Keratinocyte (primary cell): Measurements from ENCODE around the gene CDX1. TPM values are rescaled to one million over a fixed set of nuclear protein-coding genes. Genes with fewer than 3 reads are reported as not detected.

Experiments
- DNase-seq: peaks from one replicate; pipeline ENCODE4 v3.0.0-alpha.2; 2011; ENCODE audit warnings: low read depth, missing footprints, low spot score
- FAIRE-seq: peaks from 2 replicates; lab custom pipeline; 2011; peaks lifted over from hg19 to GRCh38; lab: Jason Lieb, UNC
- H2AFZ ChIP-seq: 2 replicates; pipeline ENCODE4 v1.6.0; 2012; ENCODE audit warnings: low read length, control low read depth, inconsistent platforms; ENCODE audit not compliant: control insufficient read depth
- H3K27ac ChIP-seq: 2 replicates; pipeline ENCODE4 v1.5.1; 2011; ENCODE audit warnings: low read length; ENCODE audit not compliant: control insufficient read depth, insufficient read depth
- H3K27me3 ChIP-seq: 3 replicates; pipeline ENCODE4 v1.6.0; 2011; ENCODE audit warnings: low read length; ENCODE audit not compliant: control insufficient read depth, insufficient read depth; ENCODE audit errors: extremely low read depth
- H3K36me3 ChIP-seq, 2 experiments: 2 replicates in 1 of 2; 3 replicates in 1 of 2; pipeline ENCODE4 v1.5.1; 2011; ENCODE audit warnings: low read length in 2 of 2, mild to moderate bottlenecking in 1 of 2; ENCODE audit not compliant: control insufficient read depth in 2 of 2, insufficient read depth in 2 of 2; ENCODE audit errors: extremely low read depth in 1 of 2
- H3K4me1 ChIP-seq: 3 replicates; pipeline ENCODE4 v1.5.1; 2011; ENCODE audit warnings: low read length; ENCODE audit not compliant: control insufficient read depth, insufficient read depth; ENCODE audit errors: extremely low read depth
- H3K4me2 ChIP-seq: 3 replicates; pipeline ENCODE4 v1.6.0; 2011; ENCODE audit warnings: low read depth, low read length; ENCODE audit not compliant: control insufficient read depth, insufficient read depth; ENCODE audit errors: extremely low read depth
- H3K4me3 ChIP-seq, 3 experiments: fragments of 200-600 bp in 1 of 3; sonication (generic) in 1 of 3; 2 replicates in 2 of 3; 3 replicates in 1 of 3; pipeline ENCODE4 v1.5.1; 2011 to 2016; ENCODE audit warnings: low read length in 3 of 3, mild to moderate bottlenecking in 3 of 3, control low read depth in 2 of 3, inconsistent platforms in 1 of 3, low read depth in 1 of 3, mixed read lengths in 1 of 3, mixed run types in 1 of 3, moderate library complexity in 1 of 3; ENCODE audit not compliant: control insufficient read depth in 2 of 3, insufficient read depth in 2 of 3; ENCODE audit errors: extremely low read depth in 1 of 3
- H3K79me2 ChIP-seq: 2 replicates; pipeline ENCODE4 v1.6.0; 2012; ENCODE audit warnings: low read length; ENCODE audit not compliant: control insufficient read depth, insufficient read depth
- H3K9ac ChIP-seq: 3 replicates; pipeline ENCODE4 v1.6.0; 2011; ENCODE audit warnings: low read length; ENCODE audit not compliant: control insufficient read depth, insufficient read depth; ENCODE audit errors: extremely low read depth
- H3K9me1 ChIP-seq: 3 replicates; pipeline ENCODE4 v1.6.0; 2011; ENCODE audit warnings: low read length; ENCODE audit not compliant: control insufficient read depth, insufficient read depth; ENCODE audit errors: extremely low read depth
- H3K9me3 ChIP-seq: 2 replicates; pipeline ENCODE4 v1.5.1; 2012; ENCODE audit warnings: low read depth, low read length; ENCODE audit not compliant: control insufficient read depth
- H4K20me1 ChIP-seq: 3 replicates; pipeline ENCODE4 v1.6.0; 2011; ENCODE audit warnings: low read length; ENCODE audit not compliant: control insufficient read depth, insufficient read depth; ENCODE audit errors: extremely low read depth
- EZH2 ChIP-seq: IDR thresholded peaks from one replicate; pipeline ENCODE4 v1.6.1; 2012; ENCODE audit warnings: inconsistent platforms, mild to moderate bottlenecking, low read length, moderate library complexity
- dilution Hi-C: fragments of 300-500 bp; cut with MboI; formaldehyde crosslinking; loops from one replicate; pipeline ENCODE4 v1.7.0; 2020; ENCODE audit warnings: low sequenced_read_pairs; ENCODE audit not compliant: extremely low pct_ligation_motif_present
- polyA plus RNA-seq, 5 experiments: library from polyadenylated mRNA; depleted of rRNA in 3 of 5; stranded (reverse) in 3 of 5; stranded (forward) in 1 of 5; unstranded in 1 of 5; fragments of >200 nt; gene quantifications; 1 replicate in 1 of 5; 2 replicates in 3 of 5; 3 replicates in 1 of 5; pipeline versions ENCODE4 v1.2.1 to v1.2.3, GENCODE V29; 2011 to 2012; ENCODE audit warnings: missing spikeins in 2 of 5, low read depth in 1 of 5, low replicate concordance in 1 of 5
- TF ChIP-seq, protein P1 (sequence below), 3 experiments: IDR thresholded peaks in 1 of 3; conservative IDR thresholded peaks in 1 of 3; optimal IDR thresholded peaks in 1 of 3; 2 replicates in 2 of 3; 3 replicates in 1 of 3; pipeline versions ENCODE3 to v1.5.1; 2011; ENCODE audit warnings: low read length in 3 of 3, mild to moderate bottlenecking in 3 of 3, moderate library complexity in 2 of 3, control low read depth in 1 of 3, inconsistent platforms in 1 of 3; ENCODE audit not compliant: insufficient read depth in 2 of 3; ENCODE audit errors: extremely low read depth in 1 of 3

The CDX1 gene
- polyA plus RNA-seq, 1 donor (not counting 4 experiments of a cell fraction or from before 2014, with no cell fraction given): not detected

DNA sequence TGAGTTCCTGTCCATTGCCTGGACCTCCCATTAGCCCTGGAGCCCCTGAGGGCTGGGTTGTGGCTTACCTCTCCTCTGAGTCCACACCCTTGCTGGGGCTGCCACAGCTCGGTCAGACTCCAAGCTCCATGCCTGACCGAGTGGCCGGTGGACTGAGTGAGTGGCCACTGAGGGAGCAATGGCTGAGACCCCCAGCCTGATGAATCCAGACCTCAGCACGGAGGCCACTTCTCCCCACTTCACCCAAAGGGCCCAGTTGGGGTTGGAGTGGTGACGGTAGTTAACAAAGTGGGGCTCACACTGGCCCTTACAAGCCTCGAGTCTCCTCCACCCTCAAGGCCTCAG, 39.7 kb upstream of the CDX1 start:
- H3K9ac ChIP-seq: no peak overlapping the region
- no peak for FAIRE-seq

DNA sequence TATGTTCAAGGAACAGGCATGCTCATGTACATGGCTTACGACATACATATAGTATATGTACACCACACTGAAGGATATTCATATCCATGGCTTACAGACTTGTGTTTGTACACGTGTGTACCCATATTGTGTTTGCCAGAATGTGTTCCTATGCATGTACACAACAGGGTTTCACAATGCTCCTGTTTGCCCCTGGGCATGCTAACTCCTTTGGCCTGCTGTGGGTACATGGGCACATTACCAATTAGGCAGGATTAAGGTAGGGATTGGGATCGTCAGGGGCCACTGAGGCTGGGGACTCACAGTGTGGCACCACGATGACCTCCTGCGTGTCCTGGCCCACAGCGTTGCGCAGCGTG, 37.1 kb upstream of the CDX1 start:
- dilution Hi-C loops: no loop called here
- Histone ChIP-seq H3K9ac (peak overlapping the region; percentile 59), H3K36me3 (no peaks in the 10 kb centered on the region), H2AFZ (peak overlapping the region; percentile 97), H3K27ac (no peak overlapping the region), H3K4me3 (no peak overlapping the region), H3K9me3 (no peaks in the 10 kb centered on the region), H3K27me3 (peaks cover 1% of the 10 kb centered on the region), H4K20me1 (no peaks in the 10 kb centered on the region), H3K4me1 (peaks cover 7% of the 10 kb centered on the region), H3K9me1 (no peaks in the 10 kb centered on the region), H3K4me2 (peak overlapping the region; percentile 86), H3K79me2 (no peaks in the 10 kb centered on the region)
- DNase-seq (no peak), FAIRE-seq (no peak)
- TF ChIP-seq, protein P1, sequence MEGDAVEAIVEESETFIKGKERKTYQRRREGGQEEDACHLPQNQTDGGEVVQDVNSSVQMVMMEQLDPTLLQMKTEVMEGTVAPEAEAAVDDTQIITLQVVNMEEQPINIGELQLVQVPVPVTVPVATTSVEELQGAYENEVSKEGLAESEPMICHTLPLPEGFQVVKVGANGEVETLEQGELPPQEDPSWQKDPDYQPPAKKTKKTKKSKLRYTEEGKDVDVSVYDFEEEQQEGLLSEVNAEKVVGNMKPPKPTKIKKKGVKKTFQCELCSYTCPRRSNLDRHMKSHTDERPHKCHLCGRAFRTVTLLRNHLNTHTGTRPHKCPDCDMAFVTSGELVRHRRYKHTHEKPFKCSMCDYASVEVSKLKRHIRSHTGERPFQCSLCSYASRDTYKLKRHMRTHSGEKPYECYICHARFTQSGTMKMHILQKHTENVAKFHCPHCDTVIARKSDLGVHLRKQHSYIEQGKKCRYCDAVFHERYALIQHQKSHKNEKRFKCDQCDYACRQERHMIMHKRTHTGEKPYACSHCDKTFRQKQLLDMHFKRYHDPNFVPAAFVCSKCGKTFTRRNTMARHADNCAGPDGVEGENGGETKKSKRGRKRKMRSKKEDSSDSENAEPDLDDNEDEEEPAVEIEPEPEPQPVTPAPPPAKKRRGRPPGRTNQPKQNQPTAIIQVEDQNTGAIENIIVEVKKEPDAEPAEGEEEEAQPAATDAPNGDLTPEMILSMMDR (optimal IDR thresholded peaks at IDR 0.05 in 1 of 3, IDR thresholded peaks at IDR 0.05 in 1 of 3, conservative IDR thresholded peaks at IDR 0.05 in 1 of 3; ENCODE audit: extremely low read depth in 1 of 3, insufficient read depth in 2 of 3, low read length in 3 of 3): no peak

More for the DNA sequence above, 39.7 kb upstream of the CDX1 start:
- Histone ChIP-seq H3K4me2 (no peak overlapping the region), H3K27me3 (no peaks in the 10 kb centered on the region), H4K20me1 (no peaks in the 10 kb centered on the region), H3K9me1 (no peaks in the 10 kb centered on the region), H3K36me3 (no peaks in the 10 kb centered on the region), H3K4me3 (no peak overlapping the region), H3K9me3 (no peaks in the 10 kb centered on the region), H3K79me2 (no peaks in the 10 kb centered on the region), H3K27ac (no peak overlapping the region), H3K4me1 (peaks cover 7% of the 10 kb centered on the region), H2AFZ (no peak overlapping the region)
- no peak for DNase-seq
- dilution Hi-C loops: no loop called here
- no peak for TF ChIP-seq EZH2
- TF ChIP-seq, protein P1 (optimal IDR thresholded peaks at IDR 0.05 in 1 of 3, IDR thresholded peaks at IDR 0.05 in 1 of 3, conservative IDR thresholded peaks at IDR 0.05 in 1 of 3; ENCODE audit: extremely low read depth in 1 of 3, insufficient read depth in 2 of 3, low read length in 3 of 3): no peak
